LNCAP (cell line): Measurements from ENCODE around the gene ARHGEF26.

ENCODE experiments used
- CTCF ChIP-seq: fragments of 450-650 bp; IDR thresholded peaks from 2 replicates; pipeline ENCODE4 v1.5.1; 2017; ENCODE audit warnings: mild to moderate bottlenecking

Gene ARHGEF26

GRCh38 chr3:154168998-154169795 lies 48.0 kb downstream of the ARHGEF26 start:
- no peak for TF ChIP-seq CTCF

GRCh38 chr3:154169796-154170110 lies 48.6 kb downstream of the ARHGEF26 start:
- TF ChIP-seq CTCF = no peak

GRCh38 chr3:154170300-154170699 lies 49.1 kb downstream of the ARHGEF26 start:
- TF ChIP-seq CTCF = no peak

GRCh38 chr3:154175041-154175440 lies 53.9 kb downstream of the ARHGEF26 start:
- no peak for TF ChIP-seq CTCF

- no peak for TF ChIP-seq CTCF
These were observed 54.8 kb downstream of the ARHGEF26 start for GRCh38 chr3:154176036-154176435.

GRCh38 chr3:154177406-154177805 lies 56.2 kb downstream of the ARHGEF26 start:
- no peak for TF ChIP-seq CTCF

GRCh38 chr3:154178172-154178571 lies 57.0 kb downstream of the ARHGEF26 start:
- TF ChIP-seq CTCF = no peak
